SK-N-SH (cell line): ENCODE results near the gene SULF2. TPM values are rescaled to one million over a fixed set of nuclear protein-coding genes. Genes with fewer than 3 reads are reported as not detected.

Experiments used
- CTCF ChIA-PET: fragments of 300-600, 350-600 bp; formaldehyde crosslinking; extraction: SDS; loops from one replicate; lab custom pipeline; 2021; lab: Yijun Ruan, JAX
- POLR2A ChIA-PET: fragments of 350-600 bp; sonication (Branson Sonifier 250); formaldehyde crosslinking; extraction: SDS; loops from one replicate; lab custom pipeline; 2020; ENCODE audit warnings: antibody characterized with exemption, inconsistent platforms; lab: Yijun Ruan, JAX
- DNase-seq: peaks from one replicate; pipeline ENCODE4 v3.0.0; 2012
- H2AFZ ChIP-seq: fragments of 200-600 bp; sonication (generic); 2 replicates; pipeline ENCODE4 v1.8.1; 2016; ENCODE audit warnings: antibody characterized with exemption, mild to moderate bottlenecking, low read depth
- H3F3A ChIP-seq: fragments of 200-600 bp; sonication (generic); replicated peaks from 2 replicates; pipeline ENCODE3; 2016; ENCODE audit warnings: antibody characterized with exemption, mild to moderate bottlenecking; ENCODE audit not compliant: insufficient read depth
- H3K27ac ChIP-seq, 2 experiments: fragments of 200-500 bp in 1 of 2; fragments of 200-600 bp in 1 of 2; sonication (Bioruptor generic) in 1 of 2; sonication (generic), shearing (Covaris generic) in 1 of 2; 2 replicates each; pipeline versions ENCODE4 v1.5.1 to v1.6.1; 2014 to 2016; ENCODE audit warnings: low read depth in 2 of 2, inconsistent platforms in 1 of 2, low read length in 1 of 2, mild to moderate bottlenecking in 1 of 2, mixed read lengths in 1 of 2
- H3K27me3 ChIP-seq: fragments of 200-600 bp; sonication (generic), shearing (Covaris generic); 2 replicates; pipeline ENCODE4 v1.6.1; 2016; ENCODE audit warnings: mixed run types; ENCODE audit not compliant: insufficient read depth
- H3K36me3 ChIP-seq, 2 experiments: fragments of 200-500 bp in 1 of 2; fragments of 200-600 bp in 1 of 2; sonication (Bioruptor generic) in 1 of 2; sonication (generic) in 1 of 2; replicated peaks in 1 of 2; 2 replicates each; pipeline versions ENCODE3 to v1.5.1; 2014 to 2016; ENCODE audit warnings: low read length in 1 of 2, mild to moderate bottlenecking in 1 of 2; ENCODE audit not compliant: insufficient read depth in 2 of 2, control insufficient read depth in 1 of 2
- H3K4me1 ChIP-seq, 2 experiments: fragments of 200-500 bp in 1 of 2; fragments of 200-600 bp in 1 of 2; sonication (Bioruptor generic) in 1 of 2; sonication (generic), shearing (Covaris generic) in 1 of 2; 2 replicates each; pipeline versions ENCODE4 v1.5.1 to v1.6.1; 2014 to 2016; ENCODE audit warnings: low read depth in 1 of 2, low read length in 1 of 2, mixed run types in 1 of 2; ENCODE audit not compliant: insufficient read depth in 2 of 2, control insufficient read depth in 1 of 2
- H3K4me2 ChIP-seq: fragments of 200-600 bp; sonication (generic), shearing (Covaris generic); 2 replicates; pipeline ENCODE4 v1.6.1; 2017; ENCODE audit warnings: mixed run types
- H3K4me3 ChIP-seq, 2 experiments: fragments of 200-500 bp in 1 of 2; fragments of 200-600 bp in 1 of 2; sonication (Bioruptor generic) in 1 of 2; sonication (generic), shearing (Covaris generic) in 1 of 2; 2 replicates each; pipeline versions ENCODE4 v1.5.1 to v1.8.1; 2014 to 2016; ENCODE audit warnings: low read depth in 2 of 2, inconsistent platforms in 1 of 2, low read length in 1 of 2, mild to moderate bottlenecking in 1 of 2, mixed read lengths in 1 of 2, moderate library complexity in 1 of 2
- H3K79me2 ChIP-seq: fragments of 200-600 bp; sonication (generic); 2 replicates; pipeline ENCODE4 v1.8.1; 2017; ENCODE audit warnings: mild to moderate bottlenecking; ENCODE audit not compliant: insufficient read depth
- H3K9ac ChIP-seq: fragments of 200-600 bp; sonication (generic); 2 replicates; pipeline ENCODE4 v1.6.1; 2017; ENCODE audit warnings: mixed run types
- H3K9me2 ChIP-seq: fragments of 200-600 bp; sonication (generic); 2 replicates; pipeline ENCODE4 v1.6.1; 2017; ENCODE audit warnings: mixed run types
- H3K9me3 ChIP-seq: fragments of 200-600 bp; sonication (generic); 2 replicates; pipeline ENCODE4 v1.6.1; 2017; ENCODE audit warnings: mixed run types, mild to moderate bottlenecking, moderate library complexity
- H4K20me1 ChIP-seq: fragments of 200-600 bp; sonication (generic); 2 replicates; pipeline ENCODE4 v1.6.1; 2017; ENCODE audit warnings: mild to moderate bottlenecking, mixed run types; ENCODE audit not compliant: insufficient read depth
- FOXM1 ChIP-seq: IDR thresholded peaks from 2 replicates; pipeline ENCODE4 v1.4.0; 2012; ENCODE audit warnings: low read depth, mild to moderate bottlenecking
- MAX ChIP-seq: IDR thresholded peaks from 2 replicates; pipeline ENCODE4 v1.4.0; 2012; ENCODE audit warnings: low read depth
- RAD21 ChIP-seq: IDR thresholded peaks from 2 replicates; pipeline ENCODE4 v1.6.1; 2012; ENCODE audit warnings: mild to moderate bottlenecking, low read length
- RFX5 ChIP-seq: IDR thresholded peaks from 2 replicates; pipeline ENCODE4 v1.6.1; 2012; ENCODE audit warnings: mild to moderate bottlenecking, improper control_type of control experiment, low read length
- TAF1 ChIP-seq: IDR thresholded peaks from 2 replicates; pipeline ENCODE4 v1.6.1; 2012; ENCODE audit warnings: low read depth, mild to moderate bottlenecking, low read length, moderate library complexity, borderline replicate concordance
- TEAD4 ChIP-seq: IDR thresholded peaks from 2 replicates; pipeline ENCODE4 v1.4.0; 2012; ENCODE audit warnings: mild to moderate bottlenecking, borderline replicate concordance; ENCODE audit not compliant: insufficient read depth
- USF1 ChIP-seq: IDR thresholded peaks from 2 replicates; pipeline ENCODE4 v1.4.0; 2012; ENCODE audit warnings: low read depth, borderline replicate concordance
- YY1 ChIP-seq: IDR thresholded peaks from 2 replicates; pipeline ENCODE4 v1.4.0; 2012; ENCODE audit warnings: low read depth, mild to moderate bottlenecking
- WGBS: methylation state at CpG from one replicate; pipeline ENCODE4 v1.1.6; 2017; ENCODE audit warnings: low lambda C conversion rate; 5-methylcytosine and 5-hydroxymethylcytosine counted together
- polyA plus RNA-seq, 3 experiments: library from polyadenylated mRNA; depleted of rRNA; stranded (reverse); fragments of >200 nt; gene quantifications; 2 replicates each; pipeline ENCODE4 v1.2.3, GENCODE V29; 2012
- TF ChIP-seq, protein P1 (sequence below): IDR thresholded peaks from 2 replicates; pipeline ENCODE4 v1.6.1; 2012; ENCODE audit warnings: mild to moderate bottlenecking, low read depth, low read length, moderate library complexity
- TF ChIP-seq, protein P2 (sequence below): IDR thresholded peaks from 2 replicates; pipeline ENCODE4 v1.4.0; 2012; ENCODE audit warnings: low read depth, borderline replicate concordance

The SULF2 gene
- polyA plus RNA-seq, 1 of the 3 experiments (the other 2 are of a cell fraction), result 20.2 TPM

- DNase-seq, result no peak
- no peaks in the 10 kb centered on the region for H3K79me2 ChIP-seq
- H3K27me3 ChIP-seq, result no peaks in the 10 kb centered on the region
- H3K9me2 ChIP-seq, result no peaks in the 10 kb centered on the region
- no peak overlapping the region for H3K4me3 ChIP-seq
- 95% methylated on average over 15 of the region's 19 CpGs for WGBS
- CTCF ChIA-PET, result interaction anchor here (0.9 to 24.9 kb wide), 2 partner anchors 19 to 940 kb away, joined by 3 to 437 read pairs; no protein-coding TSS in a partner anchor
- H3K9me3 ChIP-seq, result no peaks in the 10 kb centered on the region
- no peak for TF ChIP-seq FOXM1
- no peak for TF ChIP-seq TEAD4
- TF ChIP-seq YY1, result no peak
- no peak for TF ChIP-seq TAF1
- no peak for TF ChIP-seq RFX5
- no peak for TF ChIP-seq MAX
- no peak for TF ChIP-seq USF1
- TF ChIP-seq, protein P1, sequence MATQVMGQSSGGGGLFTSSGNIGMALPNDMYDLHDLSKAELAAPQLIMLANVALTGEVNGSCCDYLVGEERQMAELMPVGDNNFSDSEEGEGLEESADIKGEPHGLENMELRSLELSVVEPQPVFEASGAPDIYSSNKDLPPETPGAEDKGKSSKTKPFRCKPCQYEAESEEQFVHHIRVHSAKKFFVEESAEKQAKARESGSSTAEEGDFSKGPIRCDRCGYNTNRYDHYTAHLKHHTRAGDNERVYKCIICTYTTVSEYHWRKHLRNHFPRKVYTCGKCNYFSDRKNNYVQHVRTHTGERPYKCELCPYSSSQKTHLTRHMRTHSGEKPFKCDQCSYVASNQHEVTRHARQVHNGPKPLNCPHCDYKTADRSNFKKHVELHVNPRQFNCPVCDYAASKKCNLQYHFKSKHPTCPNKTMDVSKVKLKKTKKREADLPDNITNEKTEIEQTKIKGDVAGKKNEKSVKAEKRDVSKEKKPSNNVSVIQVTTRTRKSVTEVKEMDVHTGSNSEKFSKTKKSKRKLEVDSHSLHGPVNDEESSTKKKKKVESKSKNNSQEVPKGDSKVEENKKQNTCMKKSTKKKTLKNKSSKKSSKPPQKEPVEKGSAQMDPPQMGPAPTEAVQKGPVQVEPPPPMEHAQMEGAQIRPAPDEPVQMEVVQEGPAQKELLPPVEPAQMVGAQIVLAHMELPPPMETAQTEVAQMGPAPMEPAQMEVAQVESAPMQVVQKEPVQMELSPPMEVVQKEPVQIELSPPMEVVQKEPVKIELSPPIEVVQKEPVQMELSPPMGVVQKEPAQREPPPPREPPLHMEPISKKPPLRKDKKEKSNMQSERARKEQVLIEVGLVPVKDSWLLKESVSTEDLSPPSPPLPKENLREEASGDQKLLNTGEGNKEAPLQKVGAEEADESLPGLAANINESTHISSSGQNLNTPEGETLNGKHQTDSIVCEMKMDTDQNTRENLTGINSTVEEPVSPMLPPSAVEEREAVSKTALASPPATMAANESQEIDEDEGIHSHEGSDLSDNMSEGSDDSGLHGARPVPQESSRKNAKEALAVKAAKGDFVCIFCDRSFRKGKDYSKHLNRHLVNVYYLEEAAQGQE, result no peak
- TF ChIP-seq, protein P2, sequence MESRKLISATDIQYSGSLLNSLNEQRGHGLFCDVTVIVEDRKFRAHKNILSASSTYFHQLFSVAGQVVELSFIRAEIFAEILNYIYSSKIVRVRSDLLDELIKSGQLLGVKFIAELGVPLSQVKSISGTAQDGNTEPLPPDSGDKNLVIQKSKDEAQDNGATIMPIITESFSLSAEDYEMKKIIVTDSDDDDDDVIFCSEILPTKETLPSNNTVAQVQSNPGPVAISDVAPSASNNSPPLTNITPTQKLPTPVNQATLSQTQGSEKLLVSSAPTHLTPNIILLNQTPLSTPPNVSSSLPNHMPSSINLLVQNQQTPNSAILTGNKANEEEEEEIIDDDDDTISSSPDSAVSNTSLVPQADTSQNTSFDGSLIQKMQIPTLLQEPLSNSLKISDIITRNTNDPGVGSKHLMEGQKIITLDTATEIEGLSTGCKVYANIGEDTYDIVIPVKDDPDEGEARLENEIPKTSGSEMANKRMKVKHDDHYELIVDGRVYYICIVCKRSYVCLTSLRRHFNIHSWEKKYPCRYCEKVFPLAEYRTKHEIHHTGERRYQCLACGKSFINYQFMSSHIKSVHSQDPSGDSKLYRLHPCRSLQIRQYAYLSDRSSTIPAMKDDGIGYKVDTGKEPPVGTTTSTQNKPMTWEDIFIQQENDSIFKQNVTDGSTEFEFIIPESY, result no peak
- TF ChIP-seq RAD21, result no peak
- H3F3A ChIP-seq, result no peaks in the 10 kb centered on the region
- H2AFZ ChIP-seq, result no peak overlapping the region
- H3K36me3 ChIP-seq, result peaks cover 0 to 3% of the 10 kb centered on the region in 2 experiments
- H3K4me1 ChIP-seq, result peaks cover 0 to 8% of the 10 kb centered on the region in 2 experiments; a peak in 1 of 4 replicates
- POLR2A ChIA-PET, result no interaction called here
- no peak overlapping the region for H3K4me2 ChIP-seq
- no peaks in the 10 kb centered on the region for H4K20me1 ChIP-seq
- H3K9ac ChIP-seq, result no peak overlapping the region
- H3K27ac ChIP-seq, result no peak overlapping the region
These were observed 102.4 kb downstream of the SULF2 start for GRCh38 chr20:47682916-47683315.
